BE2C (cell line): Measurements from ENCODE around the gene CCAR1.
"Not testable (repeated sequence)": the region's sequence is repeated elsewhere in the genome, so short reads cannot be mapped to it uniquely, and the experiment has no call there.

Experiments used
- DNase-seq: peaks from one replicate; pipeline ENCODE4 v3.0.0-alpha.2; 2020
- H3K27me3 ChIP-seq: fragments of 250-450 bp; sonication (Bioruptor Pico); 2 replicates; pipeline ENCODE4 v1.5.1; 2020; ENCODE audit warnings: mild to moderate bottlenecking
- H3K36me3 ChIP-seq: fragments of 250-450 bp; sonication (Bioruptor Pico); 2 replicates; pipeline ENCODE4 v1.5.1; 2020; ENCODE audit warnings: mild to moderate bottlenecking
- H3K4me1 ChIP-seq: fragments of 250-450 bp; sonication (Bioruptor Pico); 2 replicates; pipeline ENCODE4 v1.5.1; 2020
- H3K4me3 ChIP-seq: 2 replicates; pipeline ENCODE4 v1.5.1; 2011; ENCODE audit warnings: low read depth, low read length
- H3K9me3 ChIP-seq: fragments of 250-450 bp; sonication (Bioruptor Pico); 2 replicates; pipeline ENCODE4 v1.5.1; 2020
- TF ChIP-seq, protein P1 (sequence below): IDR thresholded peaks from 2 replicates; pipeline ENCODE4 v1.5.1; 2012; ENCODE audit warnings: mild to moderate bottlenecking, low read depth, low read length

Gene CCAR1

DNA sequence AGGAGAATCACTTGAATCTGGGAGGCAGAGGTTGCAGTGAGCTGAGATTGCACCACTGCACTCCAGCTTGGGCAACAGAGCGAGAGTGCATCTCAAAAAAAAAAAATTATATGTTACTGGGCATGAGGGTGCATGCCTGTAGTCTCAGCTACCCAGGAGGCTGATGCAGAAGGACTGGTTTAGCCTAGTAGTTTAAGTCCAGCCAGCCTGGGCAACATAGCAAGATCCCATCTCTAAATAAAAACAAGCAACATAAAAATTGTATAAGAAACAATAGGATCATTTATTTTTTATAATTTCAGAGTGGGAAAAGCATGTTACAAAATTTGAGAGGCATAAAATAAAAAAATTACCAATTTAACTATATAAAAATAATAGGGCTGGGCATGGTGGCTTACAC is 15.5 kb upstream of the CCAR1 start:
- no peak overlapping the region for H3K4me3 ChIP-seq
- no peaks in the 10 kb centered on the region for H3K4me1 ChIP-seq
- no peaks in the 10 kb centered on the region for H3K27me3 ChIP-seq
- no peaks in the 10 kb centered on the region for H3K36me3 ChIP-seq
- no peaks in the 10 kb centered on the region for H3K9me3 ChIP-seq
- DNase-seq: no peak
- TF ChIP-seq, protein P1, sequence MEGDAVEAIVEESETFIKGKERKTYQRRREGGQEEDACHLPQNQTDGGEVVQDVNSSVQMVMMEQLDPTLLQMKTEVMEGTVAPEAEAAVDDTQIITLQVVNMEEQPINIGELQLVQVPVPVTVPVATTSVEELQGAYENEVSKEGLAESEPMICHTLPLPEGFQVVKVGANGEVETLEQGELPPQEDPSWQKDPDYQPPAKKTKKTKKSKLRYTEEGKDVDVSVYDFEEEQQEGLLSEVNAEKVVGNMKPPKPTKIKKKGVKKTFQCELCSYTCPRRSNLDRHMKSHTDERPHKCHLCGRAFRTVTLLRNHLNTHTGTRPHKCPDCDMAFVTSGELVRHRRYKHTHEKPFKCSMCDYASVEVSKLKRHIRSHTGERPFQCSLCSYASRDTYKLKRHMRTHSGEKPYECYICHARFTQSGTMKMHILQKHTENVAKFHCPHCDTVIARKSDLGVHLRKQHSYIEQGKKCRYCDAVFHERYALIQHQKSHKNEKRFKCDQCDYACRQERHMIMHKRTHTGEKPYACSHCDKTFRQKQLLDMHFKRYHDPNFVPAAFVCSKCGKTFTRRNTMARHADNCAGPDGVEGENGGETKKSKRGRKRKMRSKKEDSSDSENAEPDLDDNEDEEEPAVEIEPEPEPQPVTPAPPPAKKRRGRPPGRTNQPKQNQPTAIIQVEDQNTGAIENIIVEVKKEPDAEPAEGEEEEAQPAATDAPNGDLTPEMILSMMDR: no peak

DNA sequence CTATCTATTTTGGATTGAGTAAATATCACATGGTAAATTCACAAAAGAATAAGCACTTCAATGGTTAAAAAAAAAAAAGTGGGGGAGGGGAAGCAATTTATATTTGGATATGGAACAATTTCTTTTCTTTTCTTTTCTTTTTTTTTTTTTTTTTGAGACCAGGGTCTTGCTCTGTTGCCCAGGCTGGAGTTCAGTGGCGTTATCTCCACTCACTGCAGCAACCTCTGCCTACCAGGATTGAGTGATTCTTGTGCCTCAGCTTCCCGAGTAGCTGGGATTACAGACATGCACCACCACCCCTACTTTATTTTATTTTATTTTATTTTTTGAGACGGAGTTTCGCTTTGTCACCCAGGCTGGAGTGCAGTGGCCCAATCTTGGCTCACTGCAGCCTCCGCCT is 12.1 kb upstream of the CCAR1 start:
- H3K4me1 ChIP-seq, H3K36me3 ChIP-seq, H3K27me3 ChIP-seq, H3K4me3 ChIP-seq, DNase-seq, H3K9me3 ChIP-seq: not testable (repeated sequence)

DNA sequence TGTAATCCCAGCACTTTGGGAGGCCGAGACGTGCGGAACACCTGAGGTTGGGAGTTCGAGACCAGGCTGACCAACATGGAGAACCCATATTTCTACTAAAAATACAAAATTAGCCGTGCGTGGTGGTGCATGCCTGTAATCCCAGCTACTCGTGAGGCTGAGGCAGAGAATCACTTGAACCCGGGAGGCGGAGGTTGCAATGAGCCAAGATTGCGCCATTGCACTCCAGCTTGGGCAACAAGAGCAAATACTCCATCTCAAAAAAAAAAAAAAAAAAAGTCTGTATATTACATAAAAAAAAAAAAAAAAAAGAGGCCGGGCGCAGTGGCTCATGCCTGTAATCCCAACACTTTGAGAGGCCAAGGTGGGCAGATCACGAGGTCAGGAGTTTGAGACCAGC is 8.0 kb upstream of the CCAR1 start:
- DNase-seq, H3K9me3 ChIP-seq, H3K4me1 ChIP-seq, H3K4me3 ChIP-seq, H3K27me3 ChIP-seq, H3K36me3 ChIP-seq: not testable (repeated sequence)

DNA sequence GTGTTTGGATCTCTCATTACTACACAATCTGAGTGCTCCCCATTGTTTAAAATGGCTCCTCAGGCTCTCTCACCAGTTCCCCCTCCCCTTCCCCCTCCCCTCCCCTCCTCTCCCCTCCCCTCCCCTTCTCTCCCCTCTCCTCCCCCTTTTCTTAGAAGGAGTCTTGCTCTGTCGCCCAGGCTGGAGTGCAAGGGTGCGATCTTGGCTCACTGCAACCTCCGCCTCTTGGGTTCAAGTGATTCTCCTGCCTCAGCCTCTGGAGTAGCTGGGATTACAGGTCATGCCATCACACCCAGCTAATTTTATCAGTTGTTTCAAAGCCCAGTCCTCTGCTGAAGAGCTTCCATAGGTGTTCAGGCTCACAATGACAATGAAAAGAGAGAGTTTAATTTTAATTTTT is 3.6 kb upstream of the CCAR1 start:
- TF ChIP-seq, protein P1: no peak
- no peak for DNase-seq
- Histone ChIP-seq H3K9me3 (peaks cover 2% of the 10 kb centered on the region; the same call in 1 of the 2 replicates), H3K4me3 (no peak overlapping the region), H3K36me3 (peaks cover under 1% of the 10 kb centered on the region; the same call in 1 of the 2 replicates), H3K27me3 (no peaks in the 10 kb centered on the region), H3K4me1 (no peaks in the 10 kb centered on the region)

DNA sequence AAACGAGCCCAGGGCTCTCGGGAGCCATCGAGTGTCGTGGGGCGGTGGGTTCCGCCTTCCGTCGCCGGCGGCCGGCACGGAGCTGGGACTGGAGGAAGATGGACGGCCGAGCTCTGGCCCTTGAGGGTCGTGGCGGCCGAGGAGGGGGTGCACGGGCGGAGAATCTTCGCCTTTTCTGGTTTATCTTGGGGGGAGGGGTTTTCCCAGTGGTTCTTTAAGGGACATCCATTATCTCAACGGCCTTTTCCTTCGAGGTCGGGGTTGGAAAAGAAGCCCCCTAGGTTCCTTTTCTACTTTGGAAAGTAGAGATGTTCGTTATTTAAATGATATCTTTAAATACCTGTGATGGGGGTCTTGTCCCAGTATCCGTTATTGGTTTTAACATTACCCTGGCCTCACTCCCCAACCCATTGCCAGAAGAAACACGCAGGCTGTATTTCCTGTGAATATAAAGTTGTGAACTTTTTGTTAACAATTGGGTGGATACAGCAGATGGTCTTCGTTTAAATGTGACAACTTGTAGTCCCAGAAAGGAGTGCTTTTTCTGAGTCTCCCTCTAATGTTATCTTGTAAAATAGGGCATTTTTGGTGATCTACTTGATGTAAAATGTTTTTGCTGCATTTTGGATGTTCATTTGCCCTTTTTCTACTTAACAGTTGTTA is 765 bp downstream of the CCAR1 start:
- DNase-seq: no peak
- peak overlapping the region; percentile 94 for H3K4me3 ChIP-seq

DNA sequence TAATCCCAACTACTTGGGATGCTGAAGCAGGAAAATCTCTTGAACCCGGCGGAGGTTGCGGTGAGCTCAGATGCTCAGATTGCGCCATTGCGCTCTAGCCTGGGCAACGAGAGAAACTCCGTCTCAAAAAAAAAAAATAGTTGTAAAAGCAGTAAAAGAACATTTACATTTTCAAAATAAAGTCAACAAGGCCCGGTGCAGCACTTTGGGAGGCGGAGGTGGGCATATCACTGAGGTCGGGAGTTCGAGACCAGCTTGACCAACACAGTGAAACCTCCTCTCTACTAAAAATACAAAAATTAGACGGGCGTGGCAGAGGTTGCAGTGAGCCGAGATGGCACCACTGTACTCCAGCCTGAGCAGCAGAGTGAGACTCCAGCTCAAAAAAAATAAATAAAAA is 4.0 kb downstream of the CCAR1 start:
- no peak overlapping the region for H3K4me3 ChIP-seq
- TF ChIP-seq, protein P1: no peak
- H3K4me1 ChIP-seq: no peaks in the 10 kb centered on the region
- peaks cover 62% of the 10 kb centered on the region for H3K36me3 ChIP-seq
- H3K27me3 ChIP-seq: no peaks in the 10 kb centered on the region
- no peaks in the 10 kb centered on the region for H3K9me3 ChIP-seq
- DNase-seq: no peak

More for the DNA sequence above, 765 bp downstream of the CCAR1 start:
- H3K9me3 ChIP-seq: peaks cover 2% of the 10 kb centered on the region; the same call in 1 of the 2 replicates
- peaks cover 36% of the 10 kb centered on the region for H3K36me3 ChIP-seq
- TF ChIP-seq, protein P1: no peak
- H3K27me3 ChIP-seq: no peaks in the 10 kb centered on the region
- H3K4me1 ChIP-seq: no peaks in the 10 kb centered on the region

DNA sequence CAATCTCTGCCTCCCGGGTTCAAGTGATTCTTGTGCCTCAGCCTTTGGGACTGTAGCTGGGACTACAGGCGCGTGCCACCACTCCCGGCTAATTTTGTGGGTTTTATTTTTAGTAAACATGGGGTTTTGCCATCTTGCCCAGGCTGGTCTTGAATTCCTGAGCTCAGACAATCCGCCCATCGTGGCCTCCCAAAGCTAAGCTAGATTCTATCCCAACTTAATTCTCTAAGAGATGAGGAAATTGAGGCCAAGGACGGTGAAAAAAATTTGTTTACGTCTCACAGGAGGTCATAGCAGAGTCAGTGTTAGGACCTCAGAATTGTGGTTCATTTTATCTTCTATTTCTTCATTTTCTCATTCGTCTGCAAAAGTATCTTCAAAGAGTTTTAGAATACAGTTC is 6.1 kb downstream of the CCAR1 start:
- Histone ChIP-seq H3K36me3 (peaks cover 79% of the 10 kb centered on the region), H3K9me3 (no peaks in the 10 kb centered on the region), H3K4me3 (no peak overlapping the region), H3K27me3 (no peaks in the 10 kb centered on the region), H3K4me1 (no peaks in the 10 kb centered on the region)
- DNase-seq: no peak
- TF ChIP-seq, protein P1: no peak
